Thymus (tissue), 11 donors: ENCODE measurements around the gene ITPR1. TPM values are rescaled to one million over a fixed set of nuclear protein-coding genes. Genes with fewer than 3 reads are reported as not detected.

Source experiments
- DNase-seq, 9 donors: peaks; one replicate each; pipeline ENCODE4 v3.0.0-alpha.2; 2013; ENCODE audit warnings: low spot score in 9 of 9, low read depth in 6 of 9, missing footprints in 1 of 9
- H3K27ac ChIP-seq, 2 donors: one replicate each; pipeline ENCODE4 v1.5.1; 2013; ENCODE audit warnings: control low read depth in 1 of 2, low read depth in 1 of 2, low read length in 1 of 2, mild to moderate bottlenecking in 1 of 2, moderate library complexity in 1 of 2
- H3K27me3 ChIP-seq, 2 donors: one replicate each; pipeline ENCODE4 v1.5.1; 2013; ENCODE audit warnings: low read length in 1 of 2; ENCODE audit not compliant: control insufficient read depth in 2 of 2, insufficient read depth in 1 of 2
- H3K36me3 ChIP-seq, 2 donors: one replicate each; pipeline ENCODE4 v1.5.1; 2013; ENCODE audit warnings: low read length in 1 of 2, mild to moderate bottlenecking in 1 of 2, moderate library complexity in 1 of 2; ENCODE audit not compliant: control insufficient read depth in 2 of 2, insufficient read depth in 2 of 2
- H3K4me1 ChIP-seq, 2 donors: one replicate each; pipeline ENCODE4 v1.5.1; 2013; ENCODE audit warnings: low read length in 2 of 2; ENCODE audit not compliant: control insufficient read depth in 2 of 2, insufficient read depth in 2 of 2
- H3K4me3 ChIP-seq, 2 donors: one replicate each; pipeline ENCODE4 v1.5.1; 2013; ENCODE audit warnings: low read length in 2 of 2, control low read depth in 1 of 2, mild to moderate bottlenecking in 1 of 2
- H3K9me3 ChIP-seq, 2 donors: one replicate each; pipeline ENCODE4 v1.5.1; 2013; ENCODE audit warnings: low read length in 1 of 2, mild to moderate bottlenecking in 1 of 2; ENCODE audit not compliant: control insufficient read depth in 2 of 2, insufficient read depth in 1 of 2
- WGBS: extraction: QIAGEN DNeasy Blood & Tissue Kit; methylation state at CpG from one replicate; pipeline ENCODE4 v1.1.7; 2013; 5-methylcytosine and 5-hydroxymethylcytosine counted together
- polyA plus RNA-seq: library from polyadenylated mRNA; stranded (reverse); fragments of 200-250 nt; gene quantifications from one replicate; pipeline ENCODE4 v1.2.3, GENCODE V29; 2013
- total RNA-seq: library from RNA; stranded (reverse); fragments of 120-200 nt; gene quantifications from one replicate; pipeline ENCODE4 v1.2.4, GENCODE V29; 2013
- donor health status: healthy.

The ITPR1 gene
- total and polyA plus RNA-seq, 2 donors: 23.9 to 36.6 TPM

GRCh38 chr3:4726549-4726948 is 233.4 kb downstream of the ITPR1 start:
- DNase-seq: no peak
- no peak overlapping the region for H3K4me3 ChIP-seq

GRCh38 chr3:4729061-4729973 is 236.2 kb downstream of the ITPR1 start:
- no peaks in the 10 kb centered on the region for H3K27me3 ChIP-seq
- peaks cover 0 to 16% of the 10 kb centered on the region in 2 donors for H3K36me3 ChIP-seq
- H3K4me3 ChIP-seq: no peak overlapping the region
- H3K9me3 ChIP-seq: no peaks in the 10 kb centered on the region
- no peak for DNase-seq
- no peak overlapping the region for H3K27ac ChIP-seq
- H3K4me1 ChIP-seq: no peaks in the 10 kb centered on the region
- WGBS: 98% methylated on average over 6 of the region's 6 CpGs

More at GRCh38 chr3:4726549-4726948, 233.4 kb downstream of the ITPR1 start:
- Histone ChIP-seq H3K9me3 (no peaks in the 10 kb centered on the region), H3K36me3 (peaks cover 2 to 13% of the 10 kb centered on the region in 2 donors), H3K27me3 (no peaks in the 10 kb centered on the region), H3K27ac (no peak overlapping the region), H3K4me1 (no peaks in the 10 kb centered on the region)
- 96% methylated on average over 5 of the region's 5 CpGs for WGBS

GRCh38 chr3:4730719-4731118 is 237.6 kb downstream of the ITPR1 start:
- H3K9me3 ChIP-seq: no peaks in the 10 kb centered on the region
- H3K27me3 ChIP-seq: no peaks in the 10 kb centered on the region
- no peak for DNase-seq
- H3K27ac ChIP-seq: no peak overlapping the region
- 95% methylated on average over 7 of the region's 7 CpGs for WGBS
- no peak overlapping the region for H3K4me3 ChIP-seq
- H3K4me1 ChIP-seq: no peaks in the 10 kb centered on the region
- peaks cover 6 to 14% of the 10 kb centered on the region in 2 donors for H3K36me3 ChIP-seq

GRCh38 chr3:4731543-4732111 is 238.5 kb downstream of the ITPR1 start:
- 96% methylated on average over 6 of the region's 6 CpGs for WGBS
- Histone ChIP-seq H3K4me3 (no peak overlapping the region), H3K9me3 (no peaks in the 10 kb centered on the region), H3K36me3 (peaks cover 12 to 20% of the 10 kb centered on the region in 2 donors), H3K27ac (no peak overlapping the region), H3K4me1 (peaks cover 0 to 3% of the 10 kb centered on the region in 2 donors), H3K27me3 (no peaks in the 10 kb centered on the region)
- DNase-seq: no peak

- Histone ChIP-seq H3K4me3 (no peak overlapping the region), H3K36me3 (peaks cover 21 to 25% of the 10 kb centered on the region in 2 donors), H3K4me1 (peaks cover 0 to 6% of the 10 kb centered on the region in 2 donors), H3K27ac (no peak overlapping the region), H3K9me3 (no peaks in the 10 kb centered on the region), H3K27me3 (no peaks in the 10 kb centered on the region)
- DNase-seq: no peak
- WGBS: 95% methylated on average over 12 of the region's 12 CpGs
Observed at GRCh38 chr3:4732925-4733324, 239.8 kb downstream of the ITPR1 start.

GRCh38 chr3:4734454-4734853 is 241.3 kb downstream of the ITPR1 start:
- 98% methylated on average over 2 of the region's 2 CpGs for WGBS
- H3K4me1 ChIP-seq: peaks cover 0 to 6% of the 10 kb centered on the region in 2 donors
- no peaks in the 10 kb centered on the region for H3K9me3 ChIP-seq
- H3K4me3 ChIP-seq: no peak overlapping the region
- H3K27ac ChIP-seq: no peak overlapping the region
- peaks cover 22 to 25% of the 10 kb centered on the region in 2 donors for H3K36me3 ChIP-seq
- DNase-seq: no peak
- no peaks in the 10 kb centered on the region for H3K27me3 ChIP-seq

- H3K27ac ChIP-seq: no peak overlapping the region
- WGBS: 97% methylated on average over 4 of the region's 4 CpGs
- peaks cover 0 to 12% of the 10 kb centered on the region in 2 donors for H3K4me1 ChIP-seq
- no peaks in the 10 kb centered on the region for H3K27me3 ChIP-seq
- DNase-seq: no peak
- no peaks in the 10 kb centered on the region for H3K9me3 ChIP-seq
- H3K4me3 ChIP-seq: no peak overlapping the region
- H3K36me3 ChIP-seq: peaks cover 22 to 25% of the 10 kb centered on the region in 2 donors
Observed at GRCh38 chr3:4735243-4735642, 242.1 kb downstream of the ITPR1 start.

- Histone ChIP-seq H3K27ac (no peak overlapping the region), H3K4me1 (peaks cover 6 to 23% of the 10 kb centered on the region in 2 donors), H3K9me3 (no peaks in the 10 kb centered on the region), H3K36me3 (peaks cover 22 to 25% of the 10 kb centered on the region in 2 donors), H3K27me3 (no peaks in the 10 kb centered on the region), H3K4me3 (no peak overlapping the region)
- no peak for DNase-seq
- WGBS: 70% methylated on average over 14 of the region's 14 CpGs
Observed at GRCh38 chr3:4736284-4736861, 243.2 kb downstream of the ITPR1 start.

- Histone ChIP-seq H3K9me3 (no peaks in the 10 kb centered on the region), H3K27ac (no peak overlapping the region), H3K36me3 (peaks cover 30% of the 10 kb centered on the region in 2 donors), H3K27me3 (no peaks in the 10 kb centered on the region), H3K4me1 (peaks cover 6 to 32% of the 10 kb centered on the region in 2 donors), H3K4me3 (no peak overlapping the region)
- 89% methylated on average over 9 of the region's 9 CpGs for WGBS
- no peak for DNase-seq
Observed at GRCh38 chr3:4738737-4739274, 245.7 kb downstream of the ITPR1 start.
